ENCODE measurements around the gene NOTUM. TPM values are rescaled to one million over a fixed set of nuclear protein-coding genes. Genes with fewer than 3 reads are reported as not detected.

Gene NOTUM
- total RNA-seq, 1 donor from 2014 or later = not detected

- DNase-seq (ENCODE audit: low spot score) = no peak
Measured at GRCh38 chr17:81978524-81979298, 17.7 kb upstream of the NOTUM start.

DNA sequence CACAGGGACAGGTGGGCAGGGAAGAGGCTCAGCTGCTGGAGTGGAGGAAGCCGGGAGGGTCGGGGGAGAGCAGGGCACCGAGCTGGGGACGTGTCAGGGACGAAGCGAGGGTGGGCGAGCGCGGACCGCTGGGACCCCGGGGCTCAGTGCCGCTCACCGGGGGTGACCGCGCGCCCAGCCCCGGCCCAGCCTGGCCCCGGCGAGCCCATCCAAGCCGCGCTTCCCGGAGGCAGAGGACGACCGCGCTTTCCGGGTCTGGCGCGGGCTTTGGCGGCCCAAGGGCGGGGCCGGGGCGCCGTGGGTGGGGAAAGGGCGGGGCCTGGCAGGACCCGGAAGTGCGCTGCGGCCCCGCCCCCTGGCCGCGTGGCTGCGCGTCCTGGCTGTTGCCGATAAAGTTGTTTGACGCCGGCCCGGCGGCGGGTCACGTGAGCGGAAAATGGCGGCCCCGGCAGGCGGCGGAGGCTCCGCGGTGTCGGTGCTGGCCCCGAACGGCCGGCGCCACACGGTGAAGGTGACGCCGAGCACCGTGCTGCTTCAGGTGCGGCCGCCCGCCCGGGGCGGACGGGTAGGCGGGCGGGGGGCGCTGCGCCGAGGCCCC lies 16.3 kb upstream of the NOTUM start, which contains the start of gene ASPSCR1:
Gene ASPSCR1 (plus strand): TSS at position 419 of the 598 bp plus-strand sequence. CDS start 18 bp downstream, at position 437.
- peak; percentile 98 for DNase-seq (ENCODE audit: low spot score)

DNA sequence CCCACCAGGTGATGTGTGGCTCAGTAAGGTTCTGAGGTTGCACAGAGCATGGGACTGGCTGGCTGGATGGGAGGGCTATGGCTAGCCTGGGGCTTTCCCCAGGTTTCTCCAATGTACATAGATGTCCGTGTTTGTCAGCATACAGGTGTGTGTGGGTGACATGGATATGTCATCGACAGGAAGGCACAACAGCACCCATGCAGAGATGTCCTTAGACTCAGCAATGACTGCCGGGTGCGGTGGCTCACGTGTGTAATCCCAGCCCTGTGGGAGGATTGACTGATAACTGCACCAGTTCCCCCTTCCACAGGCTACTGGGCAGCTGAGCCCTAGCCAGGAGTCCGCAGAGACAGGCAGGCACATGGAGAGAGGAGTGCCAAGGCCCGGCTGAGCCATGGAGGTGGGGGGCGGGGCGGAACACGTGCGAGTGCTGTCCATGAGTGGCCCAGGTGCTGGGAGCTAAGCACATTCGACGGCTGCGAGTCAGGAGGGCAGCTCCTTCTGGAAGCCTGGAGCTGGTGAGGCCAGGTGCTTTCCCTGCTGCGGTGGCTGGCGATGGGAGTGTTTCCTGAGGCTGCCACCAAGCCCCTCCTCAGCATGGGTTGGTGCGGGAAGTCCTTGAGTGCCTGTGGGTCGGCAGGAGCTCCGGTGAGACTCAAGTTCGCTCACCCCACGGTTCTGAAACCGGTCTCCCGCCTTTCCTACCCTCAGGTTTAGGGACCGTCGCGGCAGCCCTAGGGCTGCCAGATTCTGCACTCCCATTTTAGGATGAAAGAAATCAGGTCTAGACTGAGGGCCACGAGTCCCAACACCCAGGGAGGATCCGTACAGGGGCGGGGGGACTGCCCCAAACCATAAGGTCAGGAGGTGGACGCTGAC lies 15.6 kb upstream of the NOTUM start:
- no peak for DNase-seq (ENCODE audit: low spot score)

- no peak for DNase-seq (ENCODE audit: low spot score)
Measured at GRCh38 chr17:81973432-81973831, 12.4 kb upstream of the NOTUM start.

DNA sequence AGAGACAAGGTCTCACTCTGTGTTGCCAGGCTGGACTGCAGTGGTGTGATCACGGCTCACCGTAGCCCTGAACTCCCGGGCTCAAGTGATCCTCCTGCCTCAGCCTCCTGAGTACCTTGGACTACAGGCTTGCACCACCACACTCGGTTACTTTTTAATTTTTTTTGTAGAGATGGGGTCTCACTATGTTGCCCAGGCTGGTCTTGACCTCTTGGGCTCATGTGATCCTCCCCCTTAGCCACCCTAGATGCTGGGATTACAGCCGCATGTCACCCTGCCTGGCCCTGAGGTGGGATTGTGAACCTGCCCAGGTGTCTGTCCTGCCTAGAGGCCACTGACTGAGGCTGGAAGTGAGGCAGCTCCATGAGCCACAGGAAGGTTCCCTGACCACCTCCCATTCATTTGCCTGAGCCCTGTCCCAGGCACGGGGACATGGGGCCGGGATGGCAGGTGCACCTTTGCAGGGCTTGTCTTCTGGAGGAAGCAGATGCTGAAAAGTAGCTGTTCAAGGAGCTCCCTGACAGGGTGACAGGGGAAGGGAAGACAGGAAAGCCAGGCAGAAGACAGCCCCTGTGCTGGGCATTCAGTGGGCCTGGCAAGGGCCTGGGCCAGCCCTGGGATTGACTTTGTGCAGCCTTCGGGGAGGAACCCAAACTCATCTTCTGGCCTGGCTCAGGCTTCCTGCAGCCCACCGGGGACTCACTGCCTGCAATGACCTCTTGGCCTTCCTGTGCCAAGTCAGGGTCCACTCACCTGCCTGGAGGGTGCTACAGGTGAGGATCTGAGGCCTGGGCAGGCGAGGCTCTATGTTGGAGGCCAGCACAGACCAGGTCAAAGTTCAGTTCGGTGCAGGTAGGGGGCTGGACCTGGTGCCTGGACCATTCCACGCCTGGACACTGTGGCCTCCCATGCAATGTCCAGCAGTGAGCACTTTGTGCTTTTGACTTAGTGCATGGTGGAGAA lies 8.1 kb upstream of the NOTUM start:
- DNase-seq (ENCODE audit: low spot score) = no peak

DNA sequence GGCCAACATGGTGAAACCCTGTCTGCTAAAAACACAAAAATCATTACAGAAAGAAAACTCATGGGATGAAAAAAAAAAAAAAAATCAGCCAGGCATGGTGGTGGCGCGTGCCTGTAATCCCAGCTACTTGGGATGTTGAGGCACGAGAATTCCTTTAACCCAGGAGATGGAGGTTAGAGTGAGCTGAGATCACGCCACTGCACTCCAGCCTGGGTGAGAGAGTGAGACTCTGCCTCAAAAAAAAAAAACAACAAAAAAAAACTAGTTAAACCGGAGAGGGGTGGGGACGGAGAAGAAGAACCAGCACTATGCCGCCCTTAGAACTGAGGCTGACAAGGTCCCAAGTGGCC lies 7.4 kb upstream of the NOTUM start:
- no peak for DNase-seq (ENCODE audit: low spot score)

DNA sequence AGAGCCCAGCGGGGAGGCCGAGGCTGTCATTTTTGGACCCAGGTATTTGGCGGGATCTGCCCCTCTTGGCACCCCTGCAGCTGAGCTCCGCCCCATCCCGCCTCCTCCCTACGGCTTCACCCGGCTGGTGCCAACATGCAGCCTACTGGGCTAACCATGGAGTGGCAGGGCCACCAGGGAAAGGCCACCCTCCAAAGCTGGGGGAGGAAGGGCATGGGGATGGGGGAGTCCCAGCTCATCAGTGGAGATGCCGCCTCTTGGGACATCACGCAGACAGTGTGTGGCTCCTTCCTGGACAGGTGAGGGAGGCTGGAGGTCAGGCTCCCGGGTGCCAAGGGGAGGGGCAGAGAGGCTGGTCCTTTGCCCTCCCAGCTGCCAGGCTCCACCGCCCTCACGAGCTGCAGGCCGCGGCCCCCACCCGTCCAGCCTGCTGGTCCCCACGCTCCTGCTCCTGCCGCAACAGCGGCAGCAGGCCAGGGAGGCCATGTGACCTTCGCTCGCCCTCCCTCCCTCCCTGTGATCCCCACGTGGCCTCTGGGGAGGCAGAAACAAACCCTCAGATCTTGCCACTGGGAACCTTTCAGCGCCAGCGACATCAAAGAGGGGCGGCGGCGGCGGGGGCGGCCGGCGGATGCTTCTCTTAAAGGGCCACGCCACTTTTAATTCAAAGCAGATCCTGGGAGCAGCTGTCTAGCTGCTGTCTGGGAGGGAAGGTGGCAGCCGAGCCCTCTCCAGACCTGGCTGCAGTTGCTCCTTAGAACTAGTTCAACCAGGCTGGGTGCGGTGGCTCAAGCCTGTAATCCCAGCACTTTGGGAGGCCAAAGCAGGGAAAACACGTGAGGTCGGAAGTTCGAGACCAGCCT lies 6.8 kb upstream of the NOTUM start:
- no peak for DNase-seq (ENCODE audit: low spot score)

DNA sequence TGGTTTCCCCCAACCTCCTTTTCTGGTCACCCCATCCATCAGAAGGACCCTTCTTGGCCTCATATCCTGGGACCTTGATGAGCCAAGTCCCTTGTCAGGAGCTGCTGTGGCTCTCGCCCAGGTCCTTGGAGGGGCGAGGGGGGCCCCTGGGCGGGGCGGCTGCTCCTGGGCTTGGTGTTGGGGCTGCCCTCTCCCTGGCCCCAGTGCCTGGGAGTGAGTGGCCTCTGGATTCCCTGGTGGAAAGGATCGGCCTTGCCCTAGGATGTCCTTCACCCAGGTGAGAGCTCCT lies 6.2 kb upstream of the NOTUM start:
- DNase-seq (ENCODE audit: low spot score) = no peak

GRCh38 chr17:81966343-81967243 lies 5.6 kb upstream of the NOTUM start:
- DNase-seq (ENCODE audit: low spot score) = no peak

- no peak for DNase-seq (ENCODE audit: low spot score)
Measured at GRCh38 chr17:81964081-81964849, 3.3 kb upstream of the NOTUM start.

DNA sequence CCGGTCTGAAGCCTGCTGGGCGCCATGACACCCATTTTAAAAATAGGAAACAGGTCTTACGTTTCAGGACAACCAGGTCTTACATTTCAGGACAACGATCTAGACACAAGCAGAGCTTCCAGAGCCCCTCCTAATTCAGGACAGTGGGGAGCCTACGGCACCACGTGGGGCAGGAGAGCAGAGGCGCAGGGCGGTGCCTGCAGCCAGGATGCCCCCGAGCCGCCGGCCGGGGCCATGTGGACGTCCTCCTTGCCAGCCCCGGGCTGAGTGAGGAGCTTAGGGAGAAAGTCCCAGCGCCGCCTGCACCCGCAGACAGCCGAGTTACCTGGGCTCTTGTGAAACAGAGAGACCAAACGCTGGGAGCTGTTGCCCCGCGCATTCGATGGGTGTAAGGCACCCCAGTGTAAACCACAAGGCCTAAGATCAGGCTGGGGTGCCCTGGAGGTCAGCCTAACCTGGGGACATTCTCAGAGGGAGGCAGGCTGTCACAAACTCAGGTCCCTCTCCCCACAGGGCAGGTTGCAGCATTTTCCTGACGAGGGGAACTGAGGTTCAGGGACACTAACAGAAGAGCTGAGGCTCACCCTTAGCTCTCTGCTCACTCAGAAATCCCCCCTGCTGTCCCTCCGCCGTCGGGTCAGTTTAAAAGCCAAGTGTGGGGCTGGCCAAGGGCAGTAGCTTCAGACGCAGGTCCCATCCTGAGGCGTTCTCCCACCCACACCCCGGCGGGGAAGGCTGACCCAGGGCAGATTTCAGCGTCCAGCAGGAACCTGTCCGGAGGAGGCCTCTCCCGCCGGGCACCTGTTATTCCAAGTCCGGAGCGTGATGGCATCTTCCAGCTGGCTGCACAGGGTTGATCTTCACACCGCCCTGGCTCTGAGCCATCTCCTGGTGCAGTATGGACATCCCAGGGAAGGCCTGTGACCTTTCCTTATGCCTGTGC lies 1.8 kb upstream of the NOTUM start:
- no peak for DNase-seq (ENCODE audit: low spot score)

DNA sequence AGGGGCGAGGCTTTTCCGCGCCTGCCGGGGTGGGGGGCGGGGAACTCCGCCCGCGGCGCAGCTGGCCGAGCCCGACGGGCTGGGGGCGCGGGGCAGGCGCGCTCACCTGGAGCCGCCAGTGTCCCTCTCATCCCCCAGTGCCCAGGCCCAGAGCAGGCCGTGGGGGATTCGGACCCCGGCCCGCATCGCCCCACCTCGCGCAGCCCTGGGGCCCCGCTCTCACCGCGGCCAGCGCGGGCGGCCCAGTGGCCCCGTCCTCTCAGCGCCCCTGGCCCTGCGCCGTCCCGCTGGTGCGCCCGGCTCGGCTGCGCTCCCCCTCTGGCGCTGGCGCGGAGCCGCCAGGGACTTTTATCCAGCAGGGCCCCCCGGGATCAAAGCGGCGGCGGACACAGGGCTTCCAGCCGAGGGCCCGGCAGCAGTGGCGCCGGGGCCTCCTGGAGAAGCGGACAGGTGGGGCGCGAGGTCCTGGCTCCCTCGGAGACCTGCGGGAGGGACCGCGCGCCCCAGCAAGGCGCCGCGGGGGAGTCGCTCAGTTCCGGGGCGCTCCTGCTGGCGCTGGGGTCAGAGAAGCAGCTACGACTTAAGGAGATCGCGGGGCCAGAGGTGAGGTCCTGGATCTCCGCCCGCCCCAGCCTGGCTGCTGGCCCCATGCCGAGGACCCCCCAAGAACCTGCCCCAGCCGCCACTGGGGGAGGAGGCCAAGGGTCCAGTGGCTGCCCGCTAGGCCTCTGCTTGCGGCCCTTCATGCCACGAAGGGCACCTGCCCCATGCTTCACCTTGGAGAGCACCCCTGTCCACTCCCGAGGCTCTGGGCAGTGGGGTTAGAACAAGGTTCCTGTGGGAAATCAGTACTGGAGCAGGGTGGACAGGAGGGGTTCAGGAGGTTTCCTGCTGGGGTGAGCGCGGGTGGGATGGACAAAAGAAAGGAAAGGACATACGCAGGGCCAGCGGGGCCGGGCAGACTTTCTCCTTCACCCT lies 823 bp upstream of the NOTUM start:
- DNase-seq (ENCODE audit: low spot score) = no peak

GRCh38 chr17:81960130-81960958 lies 643 bp downstream of the NOTUM start:
- DNase-seq (ENCODE audit: low spot score) = no peak

GRCh38 chr17:81959362-81960129 lies 1.4 kb downstream of the NOTUM start:
- no peak for DNase-seq (ENCODE audit: low spot score)
